Measurements from ENCODE around the gene HNF1A.

Gene HNF1A

GRCh38 chr12:120960657-120961056, 17.7 kb upstream of the HNF1A start:
- no peak for DNase-seq

- DNase-seq = no peak
Measured at GRCh38 chr12:120961604-120962531, 16.5 kb upstream of the HNF1A start.

- DNase-seq = no peak
Measured at GRCh38 chr12:120962532-120963020, 15.8 kb upstream of the HNF1A start.

- DNase-seq = no peak
Measured at GRCh38 chr12:120964298-120964697, 14.0 kb upstream of the HNF1A start.

GRCh38 chr12:120965534-120966091, 12.7 kb upstream of the HNF1A start:
- no peak for DNase-seq

- no peak for DNase-seq
Measured at GRCh38 chr12:120970310-120970709, 8.0 kb upstream of the HNF1A start.

GRCh38 chr12:120971299-120972180, 6.8 kb upstream of the HNF1A start:
- DNase-seq = peak; percentile 20

GRCh38 chr12:120972870-120973543, 5.3 kb upstream of the HNF1A start:
- no peak for DNase-seq

- no peak for DNase-seq
Measured at GRCh38 chr12:120977531-120978295, 630 bp upstream of the HNF1A start.

GRCh38 chr12:120979220-120979861, 998 bp downstream of the HNF1A start:
- DNase-seq = no peak

GRCh38 chr12:120979862-120980696, 1.7 kb downstream of the HNF1A start:
- DNase-seq = no peak

- no peak for DNase-seq
Measured at GRCh38 chr12:120980800-120981368, 2.5 kb downstream of the HNF1A start.

GRCh38 chr12:120981407-120981941, 3.1 kb downstream of the HNF1A start:
- no peak for DNase-seq

GRCh38 chr12:120982659-120983058, 4.3 kb downstream of the HNF1A start:
- no peak for DNase-seq

GRCh38 chr12:120983759-120984158, 5.4 kb downstream of the HNF1A start:
- DNase-seq = no peak

GRCh38 chr12:120984351-120984898, 6.1 kb downstream of the HNF1A start:
- no peak for DNase-seq

GRCh38 chr12:120988234-120988633, 9.9 kb downstream of the HNF1A start:
- DNase-seq = no peak

- DNase-seq = no peak
Measured at GRCh38 chr12:120988658-120989057, 10.3 kb downstream of the HNF1A start.

GRCh38 chr12:120989687-120990086, 11.3 kb downstream of the HNF1A start:
- no peak for DNase-seq
